Measurements from ENCODE around the gene WAPL.
"Not testable (repeated sequence)": the region's sequence is repeated elsewhere in the genome, so short reads cannot be mapped to it uniquely, and the experiment has no call there.

The WAPL gene

GRCh38 chr10:86521678-86522509 is at the start of gene WAPL:
Gene WAPL (minus strand): TSS chr10:86521792. CDS start chr10:86518069, 3,723 bp downstream.
- peak; percentile 83 for DNase-seq

GRCh38 chr10:86569335-86569734 is 47.7 kb upstream of the WAPL start:
- no peak for DNase-seq

- not testable (repeated sequence) for DNase-seq
Measured at GRCh38 chr10:86566518-86566917, 44.9 kb upstream of the WAPL start.

- DNase-seq, result not testable (repeated sequence)
Measured at GRCh38 chr10:86563338-86563737, 41.7 kb upstream of the WAPL start.

- DNase-seq, result not testable (repeated sequence)
Measured at GRCh38 chr10:86558695-86559094, 37.1 kb upstream of the WAPL start.

- DNase-seq, result no peak
Measured at GRCh38 chr10:86556933-86557649, 35.5 kb upstream of the WAPL start.

GRCh38 chr10:86556532-86556931 is 34.9 kb upstream of the WAPL start:
- DNase-seq, result no peak

- no peak for DNase-seq
Measured at GRCh38 chr10:86553639-86554038, 32.0 kb upstream of the WAPL start.

GRCh38 chr10:86553213-86553612 is 31.6 kb upstream of the WAPL start:
- no peak for DNase-seq

- DNase-seq, result no peak
Measured at GRCh38 chr10:86547296-86547695, 25.7 kb upstream of the WAPL start.

GRCh38 chr10:86545101-86545500 is 23.5 kb upstream of the WAPL start:
- no peak for DNase-seq

GRCh38 chr10:86540016-86540415 is 18.4 kb upstream of the WAPL start:
- no peak for DNase-seq

GRCh38 chr10:86538547-86538946 is 17.0 kb upstream of the WAPL start:
- no peak for DNase-seq

GRCh38 chr10:86538040-86538439 is 16.4 kb upstream of the WAPL start:
- not testable (repeated sequence) for DNase-seq

GRCh38 chr10:86536294-86536861 is 14.8 kb upstream of the WAPL start:
- no peak for DNase-seq

- no peak for DNase-seq
Measured at GRCh38 chr10:86535132-86535882, 13.7 kb upstream of the WAPL start.

- no peak for DNase-seq
Measured at GRCh38 chr10:86533328-86533727, 11.7 kb upstream of the WAPL start.

GRCh38 chr10:86528736-86529135 is 7.1 kb upstream of the WAPL start:
- DNase-seq, result not testable (repeated sequence)

GRCh38 chr10:86526606-86527005 is 5.0 kb upstream of the WAPL start:
- no peak for DNase-seq

- not testable (repeated sequence) for DNase-seq
Measured at GRCh38 chr10:86525713-86526112, 4.1 kb upstream of the WAPL start.

GRCh38 chr10:86524225-86524962 is 2.8 kb upstream of the WAPL start:
- DNase-seq, result no peak

- no peak for DNase-seq
Measured at GRCh38 chr10:86523348-86523747, 1.8 kb upstream of the WAPL start.

Measured in NK-92 treated with Interleukin-12 subunit alpha and Interleukin-12 subunit beta, amount 100 ng/mL, for 24 hours (cell line).